GM12878 (cell line): Measurements from ENCODE around the gene HDAC5.

Source experiments
- CTCF ChIP-seq, 3 experiments: IDR thresholded peaks in 2 of 3; conservative IDR thresholded peaks in 1 of 3; 2 replicates each; pipeline ENCODE4 v1.5.1; 2011; ENCODE audit warnings: low read depth in 3 of 3, low read length in 3 of 3, mild to moderate bottlenecking in 3 of 3, control low read depth in 2 of 3, moderate library complexity in 2 of 3, inconsistent platforms in 1 of 3, mixed read lengths in 1 of 3; ENCODE audit not compliant: control insufficient read depth in 2 of 3, insufficient read depth in 1 of 3; ENCODE audit errors: extremely low read depth in 1 of 3
- DPF2 ChIP-seq: fragments of 450-650 bp; IDR thresholded peaks from 2 replicates; pipeline ENCODE4 v1.6.1; 2017; ENCODE audit warnings: mild to moderate bottlenecking
- EP300 ChIP-seq, 2 experiments: fragments of 150-350 bp in 1 of 2; IDR thresholded peaks; 2 replicates each; pipeline ENCODE4 v1.6.1; 2011 to 2012; ENCODE audit warnings: low read depth in 2 of 2, low read length in 2 of 2, borderline replicate concordance in 1 of 2, improper control_type of control experiment in 1 of 2, inconsistent platforms in 1 of 2; ENCODE audit not compliant: control insufficient read depth in 1 of 2
- PAX5 ChIP-seq: IDR thresholded peaks from 2 replicates; pipeline ENCODE4 v1.6.1; 2011; ENCODE audit warnings: low read depth, low read length, borderline replicate concordance
- PBX3 ChIP-seq: IDR thresholded peaks from 2 replicates; pipeline ENCODE4 v1.6.1; 2011; ENCODE audit warnings: mild to moderate bottlenecking, low read depth, low read length, moderate library complexity; ENCODE audit not compliant: insufficient replicate concordance
- POLR2A ChIP-seq: IDR thresholded peaks from 2 replicates; pipeline ENCODE4 v1.6.1; 2011; ENCODE audit warnings: low read depth, mild to moderate bottlenecking, low read length
- POLR2AphosphoS5 ChIP-seq: IDR thresholded peaks from 2 replicates; pipeline ENCODE4 v1.6.1; 2011; ENCODE audit warnings: mild to moderate bottlenecking, low read length, inconsistent platforms
- RAD21 ChIP-seq: IDR thresholded peaks from 2 replicates; pipeline ENCODE4 v1.6.1; 2011; ENCODE audit warnings: mild to moderate bottlenecking, low read depth, low read length, moderate library complexity; ENCODE audit not compliant: insufficient read depth
- RB1 ChIP-seq: fragments of 450-650 bp; formaldehyde crosslinking; IDR thresholded peaks from 2 replicates; pipeline ENCODE4 v1.6.1; 2017; ENCODE audit warnings: mild to moderate bottlenecking, borderline replicate concordance
- SIN3A ChIP-seq: IDR thresholded peaks from 2 replicates; pipeline ENCODE4 v1.6.1; 2012; ENCODE audit warnings: low read depth, low read length, improper control_type of control experiment
- SMC3 ChIP-seq: IDR thresholded peaks from 2 replicates; pipeline ENCODE4 v1.6.1; 2011; ENCODE audit warnings: low read length, improper control_type of control experiment, borderline replicate concordance
- USF2 ChIP-seq: IDR thresholded peaks from 2 replicates; pipeline ENCODE4 v1.6.1; 2011; ENCODE audit warnings: low read depth, low read length, improper control_type of control experiment, borderline replicate concordance
- YY1 ChIP-seq: IDR thresholded peaks from 2 replicates; pipeline ENCODE4 v1.6.1; 2011; ENCODE audit warnings: low read depth, mild to moderate bottlenecking, low read length

GRCh38 chr17:44084921-44085320 is 38.5 kb downstream of the HDAC5 start:
- no peak for TF ChIP-seq USF2
- TF ChIP-seq CTCF (IDR thresholded peaks at IDR 0.05 in 2 of 3, conservative IDR thresholded peaks at IDR 0.05 in 1 of 3; ENCODE audit: control insufficient read depth in 2 of 3, extremely low read depth in 1 of 3, insufficient read depth in 1 of 3, low read depth in 3 of 3, low read length in 3 of 3): no peak
- TF ChIP-seq EP300 (IDR thresholded peaks at IDR 0.05; ENCODE audit: borderline replicate concordance in 1 of 2, control insufficient read depth in 1 of 2, low read depth in 2 of 2, low read length in 2 of 2): no peak
- no peak for TF ChIP-seq PBX3
- no peak for TF ChIP-seq RAD21
- no peak for TF ChIP-seq YY1
- no peak for TF ChIP-seq SMC3
- TF ChIP-seq PAX5: no peak
- TF ChIP-seq RB1: no peak
- no peak for TF ChIP-seq SIN3A
- TF ChIP-seq POLR2A: no peak
- TF ChIP-seq DPF2: no peak
- no peak for TF ChIP-seq POLR2AphosphoS5
